ENCODE measurements around the gene CADM2. TPM values are rescaled to one million over a fixed set of nuclear protein-coding genes. Genes with fewer than 3 reads are reported as not detected.

CADM2 gene
- total RNA-seq, 4 donors from 2014 or later, result 15.6 to 51.8 (median 37.4) TPM

DNA sequence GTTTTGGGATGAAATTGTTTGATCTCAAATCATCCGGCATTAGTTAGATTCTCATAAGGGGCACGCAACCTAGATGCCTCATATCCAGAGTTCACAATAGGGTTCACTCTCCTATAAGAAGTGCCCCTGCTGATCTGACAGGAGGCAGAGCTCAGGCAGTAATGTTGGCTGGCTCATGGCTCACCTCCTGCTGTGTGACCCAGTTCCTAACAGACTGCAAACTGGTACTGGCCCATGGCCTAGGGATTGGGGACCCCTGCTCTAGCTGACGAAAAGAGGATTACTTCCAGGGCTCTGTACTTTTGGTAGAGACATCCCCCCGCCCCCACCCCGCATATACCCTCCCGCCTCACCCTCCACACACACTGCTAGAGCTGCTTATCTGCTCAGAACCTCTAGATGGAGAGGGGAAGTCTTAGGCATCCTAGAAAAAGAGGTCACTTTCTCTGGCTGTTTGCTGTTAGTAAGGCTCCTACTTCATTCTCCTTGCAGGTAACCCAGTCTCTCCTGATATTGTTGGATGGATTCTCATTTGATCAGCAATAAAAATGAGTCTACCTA, 923.1 kb downstream of the CADM2 start:
- no peaks in the 10 kb centered on the region for H3K9me3 ChIP-seq
- no peaks in the 10 kb centered on the region for H3K36me3 ChIP-seq
- no peaks in the 10 kb centered on the region for H3K27me3 ChIP-seq
- H3K4me3 ChIP-seq, result no peak overlapping the region
- WGBS, 2 donors, result 89 to 94% methylated on average over 6 of the region's 6 CpGs
- no peak overlapping the region for H3K27ac ChIP-seq
- TF ChIP-seq, protein P1, sequence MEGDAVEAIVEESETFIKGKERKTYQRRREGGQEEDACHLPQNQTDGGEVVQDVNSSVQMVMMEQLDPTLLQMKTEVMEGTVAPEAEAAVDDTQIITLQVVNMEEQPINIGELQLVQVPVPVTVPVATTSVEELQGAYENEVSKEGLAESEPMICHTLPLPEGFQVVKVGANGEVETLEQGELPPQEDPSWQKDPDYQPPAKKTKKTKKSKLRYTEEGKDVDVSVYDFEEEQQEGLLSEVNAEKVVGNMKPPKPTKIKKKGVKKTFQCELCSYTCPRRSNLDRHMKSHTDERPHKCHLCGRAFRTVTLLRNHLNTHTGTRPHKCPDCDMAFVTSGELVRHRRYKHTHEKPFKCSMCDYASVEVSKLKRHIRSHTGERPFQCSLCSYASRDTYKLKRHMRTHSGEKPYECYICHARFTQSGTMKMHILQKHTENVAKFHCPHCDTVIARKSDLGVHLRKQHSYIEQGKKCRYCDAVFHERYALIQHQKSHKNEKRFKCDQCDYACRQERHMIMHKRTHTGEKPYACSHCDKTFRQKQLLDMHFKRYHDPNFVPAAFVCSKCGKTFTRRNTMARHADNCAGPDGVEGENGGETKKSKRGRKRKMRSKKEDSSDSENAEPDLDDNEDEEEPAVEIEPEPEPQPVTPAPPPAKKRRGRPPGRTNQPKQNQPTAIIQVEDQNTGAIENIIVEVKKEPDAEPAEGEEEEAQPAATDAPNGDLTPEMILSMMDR (IDR thresholded peaks at IDR 0.05), result no peak
- TF ChIP-seq EP300 (IDR thresholded peaks at IDR 0.05) (no peak), POLR2A (IDR thresholded peaks at IDR 0.05) (no peak)
- DNase-seq (ENCODE audit: low spot score in 2 of 2), result no peak
- no peaks in the 10 kb centered on the region for H3K4me1 ChIP-seq

DNA sequence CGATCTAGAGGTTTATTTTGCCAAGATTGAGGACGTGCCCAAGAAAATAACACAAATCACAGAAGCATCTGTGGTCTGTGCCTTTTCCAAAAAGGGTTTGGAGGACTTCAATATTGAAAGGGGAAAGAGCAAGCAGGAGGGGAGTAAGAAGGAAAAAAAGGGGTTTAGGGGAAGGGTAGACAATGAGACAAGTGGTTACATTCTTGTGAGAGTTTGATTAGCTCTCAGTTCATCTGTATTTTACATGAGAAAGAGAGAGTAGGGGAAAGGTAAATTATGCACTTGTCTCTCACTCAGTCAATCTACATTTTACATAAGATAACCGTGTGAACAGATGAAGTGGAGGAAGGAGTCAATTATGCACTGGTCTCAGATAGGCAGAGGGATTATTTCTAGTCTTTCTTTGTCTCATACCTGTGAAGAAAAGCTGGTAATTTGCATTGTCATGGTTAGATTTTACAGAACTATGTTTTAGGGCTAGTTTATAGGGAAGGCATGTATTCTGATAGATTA, 931.3 kb downstream of the CADM2 start:
- WGBS, 2 donors, result 47 to 48% methylated on average over 3 of the region's 3 CpGs
- no peak overlapping the region for H3K4me3 ChIP-seq

DNA sequence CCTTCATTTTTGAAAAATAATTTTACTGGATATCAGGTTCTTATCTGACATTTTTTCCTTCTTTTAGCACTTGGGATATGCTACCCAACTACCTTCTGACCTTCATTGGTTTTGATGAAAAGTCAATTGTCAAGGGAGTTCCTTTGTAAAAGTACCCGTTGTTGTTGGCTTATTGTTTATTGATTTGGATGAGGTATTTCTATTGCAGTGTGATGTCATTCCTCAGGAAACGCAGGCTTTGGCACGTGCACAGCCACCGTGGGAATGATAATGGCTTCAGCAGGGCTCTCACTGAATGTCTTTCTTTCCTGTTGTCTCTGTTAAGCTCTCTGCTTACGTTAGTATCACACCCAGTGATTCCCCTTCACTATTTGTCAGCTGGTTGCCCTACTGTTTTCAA, 944.6 kb downstream of the CADM2 start:
- no peaks in the 10 kb centered on the region for H3K4me1 ChIP-seq
- no peaks in the 10 kb centered on the region for H3K9me3 ChIP-seq
- H3K36me3 ChIP-seq, result no peaks in the 10 kb centered on the region
- TF ChIP-seq EP300 (IDR thresholded peaks at IDR 0.05) (no peak), POLR2A (IDR thresholded peaks at IDR 0.05) (no peak)
- TF ChIP-seq, protein P1 (IDR thresholded peaks at IDR 0.05), result no peak
- WGBS, 2 donors, result 37 to 41% methylated on average over 5 of the region's 5 CpGs
- no peaks in the 10 kb centered on the region for H3K27me3 ChIP-seq
- no peak overlapping the region for H3K27ac ChIP-seq
- DNase-seq (ENCODE audit: low spot score in 2 of 2), result no peak
- no peak overlapping the region for H3K4me3 ChIP-seq

More for the DNA sequence above, 931.3 kb downstream of the CADM2 start:
- H3K9me3 ChIP-seq, result peaks cover 0 to under 1% (median 0%) of the 10 kb centered on the region in 4 donors
- no peaks in the 10 kb centered on the region for H3K4me1 ChIP-seq
- H3K27ac ChIP-seq, result no peak overlapping the region
- no peak for TF ChIP-seq EP300 (IDR thresholded peaks at IDR 0.05)
- TF ChIP-seq, protein P1 (IDR thresholded peaks at IDR 0.05), result no peak
- no peak for TF ChIP-seq POLR2A (IDR thresholded peaks at IDR 0.05)
- no peaks in the 10 kb centered on the region for H3K27me3 ChIP-seq
- DNase-seq (ENCODE audit: low spot score in 2 of 2), result no peak
- no peaks in the 10 kb centered on the region for H3K36me3 ChIP-seq

DNA sequence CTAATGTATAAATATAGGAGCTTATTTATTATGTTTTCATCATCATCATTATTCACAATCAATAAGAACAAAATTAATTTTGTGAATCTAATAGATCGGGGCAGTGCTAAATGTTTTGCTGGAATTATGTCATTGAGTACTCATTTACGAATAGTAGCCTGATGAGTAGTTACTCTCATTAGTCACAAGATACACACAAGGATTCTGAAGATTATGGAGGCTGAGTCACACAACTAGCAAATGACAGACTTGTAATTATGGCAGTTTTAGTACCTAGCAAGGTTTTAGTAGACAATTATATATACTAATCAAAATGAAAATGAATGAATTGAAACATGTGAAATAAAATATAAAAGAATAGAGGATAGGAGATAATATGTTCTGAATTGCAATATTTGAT, 954.2 kb downstream of the CADM2 start:
- H3K9me3 ChIP-seq, result no peaks in the 10 kb centered on the region
- H3K4me1 ChIP-seq, result no peaks in the 10 kb centered on the region
- TF ChIP-seq EP300 (IDR thresholded peaks at IDR 0.05) (no peak), POLR2A (IDR thresholded peaks at IDR 0.05) (no peak)
- TF ChIP-seq, protein P1 (IDR thresholded peaks at IDR 0.05), result no peak
- no peak overlapping the region for H3K4me3 ChIP-seq
- no peaks in the 10 kb centered on the region for H3K36me3 ChIP-seq
- H3K27me3 ChIP-seq, result no peaks in the 10 kb centered on the region
- WGBS, 2 donors, result 78 to 81% methylated on average over 2 of the region's 2 CpGs
- no peak for DNase-seq (ENCODE audit: low spot score in 2 of 2)
- H3K27ac ChIP-seq, result no peak overlapping the region

DNA sequence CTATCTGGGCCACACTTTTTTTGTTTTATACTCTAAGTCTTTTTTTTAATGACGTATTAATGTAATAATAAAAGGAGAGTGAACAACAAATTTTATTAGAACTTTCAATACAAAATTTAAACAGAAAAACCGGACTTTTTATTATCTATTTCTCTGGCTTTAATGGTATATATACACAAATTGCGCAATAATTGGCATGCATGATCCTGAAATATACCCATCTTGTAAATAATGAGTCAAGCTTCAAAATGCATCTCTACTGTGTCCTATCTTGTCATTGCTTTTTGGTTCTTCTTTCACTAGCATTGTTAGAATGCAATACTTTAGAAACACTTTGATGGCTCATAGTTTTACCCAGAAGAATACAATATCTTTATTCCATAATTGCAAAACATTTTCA, 963.6 kb downstream of the CADM2 start:
- Histone ChIP-seq H3K36me3 (no peaks in the 10 kb centered on the region), H3K27me3 (no peaks in the 10 kb centered on the region), H3K4me1 (no peaks in the 10 kb centered on the region), H3K27ac (no peak overlapping the region), H3K4me3 (no peak overlapping the region), H3K9me3 (no peaks in the 10 kb centered on the region)
- 89 to 91% methylated on average over 3 of the region's 3 CpGs for WGBS, 2 donors
- DNase-seq (ENCODE audit: low spot score in 2 of 2), result no peak
- TF ChIP-seq, protein P1 (IDR thresholded peaks at IDR 0.05), result no peak
- TF ChIP-seq POLR2A (IDR thresholded peaks at IDR 0.05) (no peak), EP300 (IDR thresholded peaks at IDR 0.05) (no peak)
